ENCODE results near the gene MED1.

DNA sequence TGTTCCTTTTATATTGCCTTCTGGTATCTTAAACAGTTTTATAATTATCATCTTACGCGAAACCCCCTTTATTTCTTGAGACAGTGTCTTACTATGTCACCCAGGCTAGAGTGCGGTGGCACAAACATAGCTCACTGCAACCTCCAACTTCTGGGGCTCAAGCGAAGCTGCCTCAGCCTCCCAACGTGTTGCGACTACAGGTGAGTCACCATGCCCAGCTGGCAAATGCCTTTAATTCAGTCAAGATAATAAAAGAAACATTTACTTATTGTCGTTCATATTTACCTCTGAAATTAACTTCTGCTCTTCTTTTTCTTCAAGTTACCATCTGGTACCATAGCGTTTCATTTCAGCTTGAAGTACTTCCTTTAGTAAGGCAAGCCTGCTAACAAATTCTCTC is 93.6 kb downstream of the MED1 start:
- TF ChIP-seq, protein P1, sequence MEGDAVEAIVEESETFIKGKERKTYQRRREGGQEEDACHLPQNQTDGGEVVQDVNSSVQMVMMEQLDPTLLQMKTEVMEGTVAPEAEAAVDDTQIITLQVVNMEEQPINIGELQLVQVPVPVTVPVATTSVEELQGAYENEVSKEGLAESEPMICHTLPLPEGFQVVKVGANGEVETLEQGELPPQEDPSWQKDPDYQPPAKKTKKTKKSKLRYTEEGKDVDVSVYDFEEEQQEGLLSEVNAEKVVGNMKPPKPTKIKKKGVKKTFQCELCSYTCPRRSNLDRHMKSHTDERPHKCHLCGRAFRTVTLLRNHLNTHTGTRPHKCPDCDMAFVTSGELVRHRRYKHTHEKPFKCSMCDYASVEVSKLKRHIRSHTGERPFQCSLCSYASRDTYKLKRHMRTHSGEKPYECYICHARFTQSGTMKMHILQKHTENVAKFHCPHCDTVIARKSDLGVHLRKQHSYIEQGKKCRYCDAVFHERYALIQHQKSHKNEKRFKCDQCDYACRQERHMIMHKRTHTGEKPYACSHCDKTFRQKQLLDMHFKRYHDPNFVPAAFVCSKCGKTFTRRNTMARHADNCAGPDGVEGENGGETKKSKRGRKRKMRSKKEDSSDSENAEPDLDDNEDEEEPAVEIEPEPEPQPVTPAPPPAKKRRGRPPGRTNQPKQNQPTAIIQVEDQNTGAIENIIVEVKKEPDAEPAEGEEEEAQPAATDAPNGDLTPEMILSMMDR (IDR thresholded peaks at IDR 0.05) = no peak
- no peak for TF ChIP-seq POLR2A (IDR thresholded peaks at IDR 0.05)
